Hypothalamus (tissue), 51 donors: ENCODE measurements around the gene DTD1.

Experiments used
- DNase-seq, 51 donors: peaks; one replicate each; lab custom pipeline; 2025; lab: John Stamatoyannopoulos, UW

DTD1 gene, protein sequence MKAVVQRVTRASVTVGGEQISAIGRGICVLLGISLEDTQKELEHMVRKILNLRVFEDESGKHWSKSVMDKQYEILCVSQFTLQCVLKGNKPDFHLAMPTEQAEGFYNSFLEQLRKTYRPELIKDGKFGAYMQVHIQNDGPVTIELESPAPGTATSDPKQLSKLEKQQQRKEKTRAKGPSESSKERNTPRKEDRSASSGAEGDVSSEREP

DNA sequence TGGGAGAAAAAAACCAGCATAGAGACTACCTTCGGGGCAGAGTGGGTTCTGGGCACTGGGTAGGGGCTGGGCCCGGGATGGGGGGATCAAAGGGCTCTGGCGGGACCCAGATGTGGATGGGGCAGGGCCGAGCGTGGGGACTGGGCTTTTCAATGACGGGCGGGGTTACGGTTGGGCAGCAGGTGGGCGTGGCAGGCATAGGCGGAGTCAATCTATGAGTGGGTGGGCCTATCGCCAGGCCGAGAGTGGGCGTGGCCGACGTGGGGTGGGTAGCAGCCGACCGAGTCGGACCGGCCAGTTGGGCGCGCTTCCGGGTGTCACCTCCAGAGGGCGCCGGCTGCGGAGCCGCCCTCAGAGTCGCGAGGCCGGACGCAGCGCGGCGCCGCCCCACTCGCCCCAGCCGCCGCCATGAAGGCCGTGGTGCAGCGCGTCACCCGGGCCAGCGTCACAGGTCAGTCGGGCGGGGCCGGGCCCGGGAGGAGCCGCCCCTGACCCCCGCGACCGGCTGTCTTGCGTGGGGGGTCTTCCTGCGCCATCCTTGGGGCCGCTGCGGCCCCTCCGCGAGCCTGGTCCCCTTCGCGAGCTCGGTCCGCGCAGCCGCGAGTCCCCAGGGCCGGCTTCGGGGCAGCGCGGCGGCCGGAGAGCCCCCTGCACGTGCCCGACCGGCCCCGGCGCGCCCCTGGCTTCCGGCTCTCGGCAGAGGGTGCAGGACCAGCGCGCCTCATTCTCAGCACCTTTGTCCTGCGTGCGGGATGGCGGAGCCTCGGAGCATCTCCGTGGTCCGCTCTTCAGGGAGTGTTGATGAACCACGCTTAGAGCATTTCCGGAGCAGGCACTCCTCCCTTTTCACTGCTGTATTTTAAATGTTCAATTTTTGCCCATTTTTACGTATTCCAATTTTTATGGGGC lies at the start of gene DTD1:
DTD1 (plus strand) TSS at position 390 of the 909 bp plus-strand sequence; CDS start at position 409, 19 bp downstream.
- DNase-seq, result peak; percentile 26 to 97 (median 87)

DNA sequence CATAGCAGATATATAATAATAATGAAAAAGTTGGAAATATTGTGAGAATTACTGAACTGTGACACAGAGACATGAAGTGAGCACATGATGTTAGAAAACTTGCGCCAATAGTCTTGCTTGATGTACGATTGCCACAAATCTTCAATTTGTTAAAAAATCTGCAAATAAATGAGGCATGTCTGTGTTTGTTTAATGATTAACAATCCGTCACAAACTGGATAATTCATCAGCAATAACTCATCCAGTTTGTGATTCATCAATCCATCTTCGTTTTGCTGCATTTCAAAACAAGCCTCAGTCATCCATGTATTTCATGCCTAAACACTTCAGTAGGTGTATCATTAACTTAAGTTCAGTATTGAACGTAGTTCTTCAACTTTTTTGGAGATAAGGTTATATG lies 46.1 kb upstream of the DTD1 start:
- no peak for DNase-seq

DNA sequence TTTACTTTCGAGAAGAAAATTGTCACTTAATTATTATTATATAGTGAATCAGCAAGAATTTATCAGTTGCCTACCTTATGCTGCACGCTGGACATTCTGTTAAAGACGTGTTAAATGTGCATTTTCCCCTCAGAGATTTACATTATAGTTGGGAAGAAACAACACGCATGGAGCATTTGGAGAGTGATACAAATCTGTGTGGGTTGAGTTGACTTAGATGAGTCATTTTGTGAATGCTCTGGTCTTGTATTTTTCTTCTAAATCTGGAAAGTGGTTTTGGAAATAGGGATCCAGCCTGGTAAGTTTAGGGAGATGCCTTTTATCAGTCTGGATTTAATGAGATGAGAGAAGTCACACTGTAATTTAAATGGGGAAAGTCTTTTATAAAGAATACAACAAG lies 44.6 kb upstream of the DTD1 start:
- DNase-seq, result no peak

DNA sequence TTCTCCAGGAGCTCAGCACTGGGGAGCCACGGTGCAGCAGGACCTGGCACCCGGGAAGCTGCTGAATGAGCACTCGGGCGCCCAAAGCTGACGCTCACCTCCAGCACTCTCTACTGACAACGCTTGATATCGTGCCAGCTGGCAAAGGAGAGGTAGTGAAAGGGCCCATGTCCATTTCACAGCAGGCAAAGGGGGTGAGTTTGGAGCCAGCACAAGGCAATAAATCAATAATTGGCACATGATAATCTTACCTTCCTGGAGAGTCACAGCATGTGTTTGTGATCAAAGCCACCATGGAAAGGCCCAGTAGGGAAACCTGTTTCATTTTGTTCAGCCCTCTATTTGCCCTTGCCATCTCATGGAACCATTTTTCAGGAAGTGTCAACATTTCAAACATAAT lies 43.9 kb upstream of the DTD1 start:
- no peak for DNase-seq

DNA sequence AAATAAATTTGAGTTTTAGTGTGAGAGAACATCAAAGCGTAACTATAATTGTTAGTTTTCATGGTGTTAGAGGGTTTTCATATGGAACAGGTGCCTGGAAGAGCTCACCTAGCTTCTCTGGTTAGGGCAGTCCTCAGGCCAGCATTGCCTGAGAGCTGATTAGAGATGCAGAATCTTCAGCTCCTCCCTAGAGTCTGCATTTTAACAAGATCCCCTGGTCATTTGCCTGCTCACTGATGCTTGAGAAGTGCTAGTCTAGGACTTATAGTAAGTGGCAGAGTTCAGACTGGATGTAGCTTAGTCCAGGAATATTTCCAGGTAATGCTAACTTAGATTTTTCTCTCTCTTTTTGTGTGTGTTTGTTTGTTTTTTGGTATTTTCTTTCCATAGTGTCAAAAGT lies 42.3 kb upstream of the DTD1 start:
- no peak for DNase-seq

DNA sequence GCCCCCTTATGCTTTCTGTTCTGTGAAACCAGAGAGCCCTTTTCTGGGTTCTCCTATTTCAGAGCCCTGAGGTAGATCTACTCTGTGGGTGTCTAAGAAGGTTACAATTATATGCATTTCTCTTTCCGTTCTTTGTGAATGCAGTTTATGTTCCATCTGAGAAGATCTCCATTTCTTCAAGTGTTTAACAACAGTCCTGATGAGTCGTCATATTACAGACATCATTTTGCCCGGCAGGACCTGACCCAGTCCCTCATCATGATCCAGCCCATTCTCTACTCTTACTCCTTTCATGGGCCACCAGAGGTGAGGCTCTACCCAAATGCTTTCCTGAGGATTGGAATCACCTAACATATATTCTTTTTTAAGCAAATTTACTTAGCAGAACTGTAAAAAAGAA lies 39.4 kb upstream of the DTD1 start:
- no peak for DNase-seq

DNA sequence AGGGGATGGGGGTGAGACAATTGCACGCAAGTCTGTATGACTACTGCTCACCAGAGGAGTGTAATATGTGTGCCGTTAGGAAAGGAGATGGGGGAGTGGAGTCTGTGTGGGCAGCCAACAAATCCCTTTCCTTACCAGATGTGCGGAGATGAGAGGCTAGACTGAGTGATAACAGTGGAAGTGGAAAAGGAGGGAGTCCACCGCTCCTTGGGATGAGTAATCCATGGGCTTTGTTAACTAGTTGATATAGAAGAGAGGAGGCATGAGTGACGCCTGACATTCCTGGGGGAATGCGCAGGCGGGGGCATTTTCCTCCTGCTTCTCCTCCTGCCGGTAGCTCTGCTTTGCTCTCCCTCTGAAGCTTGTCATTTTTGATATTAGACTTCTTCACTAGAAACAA lies 34.1 kb upstream of the DTD1 start:
- DNase-seq, result no peak

DNA sequence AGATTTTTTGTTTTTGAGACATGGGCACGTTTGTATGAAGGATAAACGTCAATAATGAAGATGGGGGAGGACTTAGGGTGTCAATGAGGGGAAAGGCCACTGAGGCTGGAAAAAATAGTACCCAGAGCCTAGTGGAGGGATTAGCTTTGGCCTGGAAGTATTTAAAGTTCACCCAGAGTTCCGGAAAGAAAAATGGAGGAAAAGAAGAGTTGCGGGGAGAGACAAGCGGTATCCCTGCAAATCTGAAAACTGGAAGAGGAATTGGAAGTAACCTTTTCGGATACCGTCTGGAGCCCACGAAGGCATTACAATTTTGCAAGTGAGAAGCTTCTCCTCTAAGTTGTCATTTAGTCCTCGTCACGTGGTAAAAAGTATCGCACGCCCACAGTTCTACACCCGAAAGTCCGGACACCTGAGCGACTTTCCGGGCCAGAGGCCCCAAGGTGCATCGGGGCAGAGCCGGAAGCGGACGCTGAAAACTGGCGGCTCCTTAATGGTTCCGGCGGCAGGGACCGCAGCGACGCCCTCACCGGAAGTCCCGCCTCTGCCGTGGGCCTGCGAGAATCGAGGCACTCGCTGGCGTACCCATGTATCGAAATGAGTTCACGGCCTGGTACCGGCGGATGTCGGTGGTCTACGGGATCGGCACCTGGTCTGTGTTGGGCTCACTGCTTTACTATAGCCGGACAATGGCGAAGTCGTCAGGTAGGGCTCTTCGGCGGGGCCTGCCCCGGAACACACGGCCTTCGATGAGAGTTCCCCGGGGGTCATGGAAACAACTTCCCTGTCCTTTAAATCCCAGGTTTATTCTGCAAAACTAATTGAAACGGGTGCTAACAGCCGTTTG lies 20.7 kb upstream of the DTD1 start, which contains the start of gene SMIM26:
SMIM26 (plus strand) TSS at position 541 of the 847 bp plus-strand sequence; CDS start at position 588, 47 bp downstream.
- DNase-seq, result peak; percentile 15 to 94 (median 82)

DNA sequence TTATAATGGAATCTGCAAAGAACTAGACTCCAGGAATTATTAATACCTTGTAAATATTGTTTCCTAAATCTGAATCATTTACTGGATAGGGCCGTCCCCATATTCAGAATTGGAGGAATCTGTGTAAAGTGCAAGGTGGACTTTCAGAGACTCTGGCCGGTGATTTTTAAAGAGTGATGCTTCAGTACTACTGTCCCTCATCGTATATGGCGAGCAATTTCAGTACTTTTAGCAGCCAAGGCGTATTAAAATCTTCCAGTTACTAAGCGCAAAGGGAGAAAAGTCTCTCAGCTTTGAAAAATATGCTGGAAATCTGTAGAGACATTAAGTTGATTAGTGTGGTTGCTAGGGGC lies 20.1 kb upstream of the DTD1 start:
- no peak for DNase-seq

DNA sequence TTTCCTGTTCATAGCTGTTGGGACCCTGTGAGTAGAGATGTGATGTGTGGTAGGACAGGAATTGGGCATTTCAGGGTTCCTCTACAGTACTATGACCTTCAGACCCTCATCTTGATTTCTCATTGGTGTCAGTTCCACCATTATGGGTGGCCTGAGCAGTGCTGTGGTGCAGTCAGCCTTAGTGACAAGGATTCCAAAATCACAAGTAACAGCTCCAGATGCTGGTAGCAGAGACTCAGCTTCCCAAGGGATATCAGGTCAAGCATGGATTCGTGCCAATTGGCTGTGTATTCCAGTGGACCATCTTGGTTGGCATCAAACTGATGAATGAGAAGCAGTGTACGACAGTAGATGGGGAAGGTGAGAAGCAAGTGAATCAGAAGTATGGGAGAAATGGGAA lies 16.8 kb upstream of the DTD1 start:
- no peak for DNase-seq

DNA sequence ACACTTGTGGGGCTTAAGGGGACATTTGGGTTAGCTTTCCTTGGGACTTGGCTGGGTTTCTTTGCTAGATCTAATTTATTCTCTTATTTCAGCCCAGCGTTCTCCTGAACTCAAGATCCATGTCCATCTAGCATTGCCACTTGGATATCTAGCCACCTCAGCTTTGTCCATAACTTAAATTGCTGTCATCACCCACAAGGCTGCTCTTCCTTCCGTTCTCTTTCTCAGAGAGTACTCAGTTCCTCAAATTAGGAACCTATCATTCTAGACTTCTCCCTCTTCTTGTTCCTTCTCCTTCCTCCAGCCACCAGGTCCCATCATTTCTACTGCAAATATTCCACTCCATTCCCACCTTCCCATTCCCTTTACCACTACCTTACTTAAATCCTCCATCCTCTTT lies 16.3 kb upstream of the DTD1 start:
- no peak for DNase-seq

DNA sequence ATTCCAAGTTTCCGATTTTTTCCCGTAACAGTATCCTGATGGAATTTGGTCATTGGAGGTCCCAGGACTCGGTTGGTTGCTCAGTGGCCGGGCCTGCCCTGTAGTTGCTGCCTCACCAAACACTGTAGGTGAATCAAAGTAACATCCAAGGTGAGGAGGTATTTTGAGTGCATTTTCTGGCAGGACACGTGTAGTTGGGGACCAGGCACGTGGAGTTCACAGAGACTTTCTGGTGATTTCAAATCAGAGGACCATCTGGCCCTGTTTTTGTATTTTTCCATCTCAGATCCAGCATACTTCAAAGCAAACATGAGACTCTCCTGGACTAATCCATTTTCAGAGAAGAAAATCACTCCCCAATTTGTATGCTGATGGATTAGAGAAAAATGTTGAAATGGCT lies 9.9 kb upstream of the DTD1 start:
- DNase-seq, result no peak

DNA sequence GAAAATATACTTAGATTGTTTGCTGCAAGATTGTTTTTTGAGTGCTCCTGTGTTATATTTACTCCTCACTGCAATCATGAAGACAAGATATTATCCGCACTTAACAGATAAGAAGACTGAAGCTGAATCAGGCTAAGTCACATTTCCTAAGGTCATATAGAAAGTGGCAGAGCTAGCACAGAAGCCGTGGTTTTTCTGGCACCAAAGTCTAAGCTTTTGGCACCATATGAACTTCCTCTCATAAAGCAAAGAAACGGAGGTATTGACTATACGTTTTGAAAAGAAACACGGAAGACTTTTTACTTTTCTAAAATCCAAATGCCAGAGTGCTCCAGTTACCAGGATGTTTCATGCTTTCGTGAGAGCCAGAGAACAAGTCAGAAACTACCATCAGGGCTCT lies 9.3 kb upstream of the DTD1 start:
- no peak for DNase-seq

DNA sequence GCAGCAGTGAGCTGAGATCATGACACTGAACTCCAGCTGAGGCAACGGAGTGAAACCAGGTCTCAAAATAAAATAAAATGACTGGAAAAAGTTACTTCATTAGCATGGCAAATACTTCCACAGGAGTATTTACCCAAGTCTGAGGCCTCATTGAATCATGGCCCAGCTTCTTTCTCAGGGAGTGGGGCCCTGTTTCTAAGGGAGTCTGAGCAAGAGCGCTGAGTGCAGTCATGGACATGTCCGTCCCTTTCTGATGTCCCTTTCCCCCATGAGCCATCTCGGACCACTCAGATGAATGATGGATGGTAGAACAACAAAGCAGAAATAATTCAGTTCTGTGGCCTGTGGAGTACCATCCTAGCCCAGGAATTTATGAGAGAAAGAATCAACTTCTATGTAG lies 7.8 kb upstream of the DTD1 start:
- no peak for DNase-seq

DNA sequence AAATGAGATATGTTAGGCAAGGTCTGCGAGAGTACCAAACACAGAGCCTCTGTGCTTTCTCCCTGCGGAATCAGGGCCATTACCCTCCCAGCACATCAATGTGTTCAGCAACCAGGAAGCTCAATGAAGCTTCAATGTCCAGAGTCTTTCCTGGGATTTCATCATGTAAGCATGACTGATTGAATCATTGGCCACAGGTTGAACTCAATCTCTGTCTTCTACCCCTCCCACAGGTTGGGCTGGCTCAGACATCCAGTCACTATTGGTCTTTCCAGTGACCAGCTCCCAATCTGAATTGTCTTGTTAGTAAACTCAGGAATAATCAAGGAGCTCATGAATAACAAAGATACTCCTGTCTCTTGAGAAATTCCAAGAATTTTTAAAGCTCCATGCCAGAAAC lies 2.7 kb upstream of the DTD1 start:
- no peak for DNase-seq

DNA sequence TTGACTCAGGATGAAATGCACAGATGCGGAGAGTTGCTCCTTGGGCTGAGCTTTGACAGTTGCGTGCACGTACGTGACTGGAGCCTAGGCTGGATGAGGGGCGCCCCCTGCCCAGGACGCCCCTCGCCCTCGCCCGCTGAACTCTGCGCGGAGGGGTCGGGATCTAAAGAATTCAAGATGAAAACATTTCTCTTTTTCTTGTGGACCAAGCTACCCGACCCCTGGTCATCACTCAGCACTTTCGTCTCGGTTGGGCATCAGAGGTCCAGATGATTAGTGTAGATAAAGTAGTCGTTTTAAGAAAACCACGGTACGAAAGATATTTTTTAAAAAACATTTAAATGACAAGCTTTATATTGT lies 700 bp downstream of the DTD1 start:
- DNase-seq, result peak in 15 of 51 donors; percentile 3 to 63 (median 29)

DNA sequence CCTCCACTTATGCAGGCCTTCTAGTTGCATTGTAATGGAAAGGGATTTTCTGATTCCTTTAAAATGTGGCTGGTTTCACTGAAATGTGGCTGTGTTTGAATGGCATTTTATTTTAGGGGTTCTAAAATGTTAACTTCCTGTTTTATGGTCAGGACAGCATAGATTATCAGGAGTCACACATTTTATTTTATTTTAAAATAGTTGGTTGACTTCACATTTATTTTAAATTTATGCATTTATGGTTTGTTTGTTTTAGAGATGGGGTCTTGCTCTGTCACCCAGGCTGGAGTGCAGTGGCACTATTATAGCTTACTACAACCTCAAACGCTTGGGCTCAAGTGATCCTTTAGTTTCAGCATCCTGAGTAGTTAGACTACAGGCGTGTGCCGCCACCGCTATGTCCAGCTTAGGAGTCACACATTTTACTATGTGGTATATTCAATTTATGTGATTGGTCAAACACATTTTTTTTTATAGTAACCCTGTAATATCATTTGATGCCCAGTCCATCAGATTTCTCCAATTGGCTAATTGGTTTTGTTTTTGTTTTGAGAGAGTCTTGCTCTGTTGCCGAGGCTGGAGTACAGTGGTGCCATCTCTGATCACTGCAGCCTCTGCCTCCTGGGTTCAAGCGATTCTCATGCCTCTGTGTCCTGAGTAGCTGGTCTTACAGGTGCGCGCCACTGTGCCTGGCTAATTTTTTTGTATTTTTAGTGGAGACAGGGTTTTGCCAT lies 2.3 kb downstream of the DTD1 start:
- DNase-seq, result no peak

DNA sequence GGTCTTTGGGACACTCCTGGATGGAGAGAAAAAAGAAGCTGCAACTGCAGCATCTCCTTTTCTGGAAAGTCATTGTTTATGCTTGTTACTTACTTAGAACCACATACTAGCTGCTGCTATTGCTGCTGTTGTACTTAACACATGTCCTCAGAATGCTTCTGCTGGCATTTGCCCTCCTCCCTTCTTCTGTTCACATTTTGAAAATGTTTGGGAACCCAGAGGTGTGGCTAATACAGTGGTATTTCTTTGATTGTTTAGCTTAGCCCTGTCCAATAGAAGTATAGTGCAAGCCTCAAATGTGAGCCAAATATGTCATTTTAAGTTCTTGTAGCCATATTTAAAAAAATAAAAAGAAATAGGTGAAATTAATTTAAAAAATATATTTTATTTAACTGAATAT lies 8.4 kb downstream of the DTD1 start:
- no peak for DNase-seq

DNA sequence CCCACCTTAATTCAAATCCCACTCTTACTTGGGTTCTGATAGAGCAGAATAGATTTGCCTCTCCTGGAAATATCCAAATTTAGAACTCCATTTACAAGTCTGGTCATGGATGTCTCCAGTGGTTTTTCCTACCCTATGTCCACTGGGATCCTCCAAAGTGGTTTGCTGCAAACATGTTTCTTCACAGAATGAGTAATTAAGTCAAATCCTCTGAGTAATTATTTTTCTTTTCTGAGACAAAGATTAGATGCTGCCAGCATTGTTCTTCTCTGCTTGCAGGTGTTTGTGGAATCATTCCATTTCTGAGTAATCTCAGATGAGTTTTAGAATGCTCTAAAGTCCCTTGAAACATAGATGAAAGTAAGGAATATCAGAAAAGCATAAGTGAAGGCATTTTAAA lies 21.9 kb downstream of the DTD1 start:
- DNase-seq, result no peak

DNA sequence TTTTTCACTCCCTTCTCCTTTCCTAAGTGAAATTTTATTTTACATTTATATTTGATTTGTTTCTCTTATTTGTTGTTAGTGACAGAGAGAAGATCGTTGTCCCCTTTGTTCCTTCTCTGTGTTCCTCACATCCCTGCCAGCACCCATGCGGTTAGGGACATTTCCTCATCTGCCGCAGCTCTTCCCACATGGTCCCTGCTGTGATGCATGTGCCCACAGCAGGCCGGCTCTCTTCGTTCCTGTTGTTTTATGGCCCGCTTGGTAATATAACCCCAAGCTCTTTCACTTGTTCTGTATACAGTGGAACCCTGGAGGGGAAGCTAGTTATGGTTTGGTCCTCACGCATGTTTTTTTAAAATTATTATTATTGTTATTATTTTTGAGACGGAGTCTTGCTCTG lies 23.6 kb downstream of the DTD1 start:
- DNase-seq, result no peak

DNA sequence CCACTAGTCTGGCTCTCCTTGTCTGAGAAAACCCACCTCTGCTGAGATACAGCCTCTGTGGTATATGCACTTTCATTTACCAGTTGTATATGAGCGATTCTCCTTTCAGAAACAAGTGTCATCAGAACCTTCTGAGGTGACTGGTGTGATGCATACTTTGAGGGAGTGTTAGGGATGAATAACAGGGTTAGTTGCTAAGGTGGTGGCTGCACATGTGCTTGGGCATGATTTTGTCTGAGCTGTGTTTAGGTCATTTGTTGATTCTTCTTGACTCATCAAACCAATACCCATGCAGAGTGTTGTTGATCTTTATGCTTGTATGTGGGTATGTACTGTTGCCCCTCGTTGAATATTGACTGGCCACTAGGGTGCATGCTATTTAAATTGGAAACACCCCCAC lies 25.7 kb downstream of the DTD1 start:
- DNase-seq, result no peak
